Keratinocyte (primary cell): ENCODE results near the gene NES. TPM values are rescaled to one million over a fixed set of nuclear protein-coding genes. Genes with fewer than 3 reads are reported as not detected.

Experiments used
- DNase-seq: peaks from one replicate; pipeline ENCODE4 v3.0.0-alpha.2; 2011; ENCODE audit warnings: low read depth, missing footprints, low spot score
- FAIRE-seq: peaks from 2 replicates; lab custom pipeline; 2011; peaks lifted over from hg19 to GRCh38; lab: Jason Lieb, UNC
- H2AFZ ChIP-seq: 2 replicates; pipeline ENCODE4 v1.6.0; 2012; ENCODE audit warnings: low read length, control low read depth, inconsistent platforms; ENCODE audit not compliant: control insufficient read depth
- H3K27ac ChIP-seq: 2 replicates; pipeline ENCODE4 v1.5.1; 2011; ENCODE audit warnings: low read length; ENCODE audit not compliant: control insufficient read depth, insufficient read depth
- H3K27me3 ChIP-seq: 3 replicates; pipeline ENCODE4 v1.6.0; 2011; ENCODE audit warnings: low read length; ENCODE audit not compliant: control insufficient read depth, insufficient read depth; ENCODE audit errors: extremely low read depth
- H3K36me3 ChIP-seq, 2 experiments: 2 replicates in 1 of 2; 3 replicates in 1 of 2; pipeline ENCODE4 v1.5.1; 2011; ENCODE audit warnings: low read length in 2 of 2, mild to moderate bottlenecking in 1 of 2; ENCODE audit not compliant: control insufficient read depth in 2 of 2, insufficient read depth in 2 of 2; ENCODE audit errors: extremely low read depth in 1 of 2
- H3K4me1 ChIP-seq: 3 replicates; pipeline ENCODE4 v1.5.1; 2011; ENCODE audit warnings: low read length; ENCODE audit not compliant: control insufficient read depth, insufficient read depth; ENCODE audit errors: extremely low read depth
- H3K4me2 ChIP-seq: 3 replicates; pipeline ENCODE4 v1.6.0; 2011; ENCODE audit warnings: low read depth, low read length; ENCODE audit not compliant: control insufficient read depth, insufficient read depth; ENCODE audit errors: extremely low read depth
- H3K4me3 ChIP-seq, 3 experiments: fragments of 200-600 bp in 1 of 3; sonication (generic) in 1 of 3; 2 replicates in 2 of 3; 3 replicates in 1 of 3; pipeline ENCODE4 v1.5.1; 2011 to 2016; ENCODE audit warnings: low read length in 3 of 3, mild to moderate bottlenecking in 3 of 3, control low read depth in 2 of 3, inconsistent platforms in 1 of 3, low read depth in 1 of 3, mixed read lengths in 1 of 3, mixed run types in 1 of 3, moderate library complexity in 1 of 3; ENCODE audit not compliant: control insufficient read depth in 2 of 3, insufficient read depth in 2 of 3; ENCODE audit errors: extremely low read depth in 1 of 3
- H3K79me2 ChIP-seq: 2 replicates; pipeline ENCODE4 v1.6.0; 2012; ENCODE audit warnings: low read length; ENCODE audit not compliant: control insufficient read depth, insufficient read depth
- H3K9ac ChIP-seq: 3 replicates; pipeline ENCODE4 v1.6.0; 2011; ENCODE audit warnings: low read length; ENCODE audit not compliant: control insufficient read depth, insufficient read depth; ENCODE audit errors: extremely low read depth
- H3K9me1 ChIP-seq: 3 replicates; pipeline ENCODE4 v1.6.0; 2011; ENCODE audit warnings: low read length; ENCODE audit not compliant: control insufficient read depth, insufficient read depth; ENCODE audit errors: extremely low read depth
- H3K9me3 ChIP-seq: 2 replicates; pipeline ENCODE4 v1.5.1; 2012; ENCODE audit warnings: low read depth, low read length; ENCODE audit not compliant: control insufficient read depth
- H4K20me1 ChIP-seq: 3 replicates; pipeline ENCODE4 v1.6.0; 2011; ENCODE audit warnings: low read length; ENCODE audit not compliant: control insufficient read depth, insufficient read depth; ENCODE audit errors: extremely low read depth
- EZH2 ChIP-seq: IDR thresholded peaks from one replicate; pipeline ENCODE4 v1.6.1; 2012; ENCODE audit warnings: inconsistent platforms, mild to moderate bottlenecking, low read length, moderate library complexity
- dilution Hi-C: fragments of 300-500 bp; cut with MboI; formaldehyde crosslinking; loops from one replicate; pipeline ENCODE4 v1.7.0; 2020; ENCODE audit warnings: low sequenced_read_pairs; ENCODE audit not compliant: extremely low pct_ligation_motif_present
- polyA plus RNA-seq, 5 experiments: library from polyadenylated mRNA; depleted of rRNA in 3 of 5; stranded (reverse) in 3 of 5; stranded (forward) in 1 of 5; unstranded in 1 of 5; fragments of >200 nt; gene quantifications; 1 replicate in 1 of 5; 2 replicates in 3 of 5; 3 replicates in 1 of 5; pipeline versions ENCODE4 v1.2.1 to v1.2.3, GENCODE V29; 2011 to 2012; ENCODE audit warnings: missing spikeins in 2 of 5, low read depth in 1 of 5, low replicate concordance in 1 of 5
- TF ChIP-seq, protein P1 (sequence below), 3 experiments: IDR thresholded peaks in 1 of 3; conservative IDR thresholded peaks in 1 of 3; optimal IDR thresholded peaks in 1 of 3; 2 replicates in 2 of 3; 3 replicates in 1 of 3; pipeline versions ENCODE3 to v1.5.1; 2011; ENCODE audit warnings: low read length in 3 of 3, mild to moderate bottlenecking in 3 of 3, moderate library complexity in 2 of 3, control low read depth in 1 of 3, inconsistent platforms in 1 of 3; ENCODE audit not compliant: insufficient read depth in 2 of 3; ENCODE audit errors: extremely low read depth in 1 of 3

The NES gene
- polyA plus RNA-seq, 1 donor (not counting 4 experiments of a cell fraction or from before 2014, with no cell fraction given) = not detected

DNA sequence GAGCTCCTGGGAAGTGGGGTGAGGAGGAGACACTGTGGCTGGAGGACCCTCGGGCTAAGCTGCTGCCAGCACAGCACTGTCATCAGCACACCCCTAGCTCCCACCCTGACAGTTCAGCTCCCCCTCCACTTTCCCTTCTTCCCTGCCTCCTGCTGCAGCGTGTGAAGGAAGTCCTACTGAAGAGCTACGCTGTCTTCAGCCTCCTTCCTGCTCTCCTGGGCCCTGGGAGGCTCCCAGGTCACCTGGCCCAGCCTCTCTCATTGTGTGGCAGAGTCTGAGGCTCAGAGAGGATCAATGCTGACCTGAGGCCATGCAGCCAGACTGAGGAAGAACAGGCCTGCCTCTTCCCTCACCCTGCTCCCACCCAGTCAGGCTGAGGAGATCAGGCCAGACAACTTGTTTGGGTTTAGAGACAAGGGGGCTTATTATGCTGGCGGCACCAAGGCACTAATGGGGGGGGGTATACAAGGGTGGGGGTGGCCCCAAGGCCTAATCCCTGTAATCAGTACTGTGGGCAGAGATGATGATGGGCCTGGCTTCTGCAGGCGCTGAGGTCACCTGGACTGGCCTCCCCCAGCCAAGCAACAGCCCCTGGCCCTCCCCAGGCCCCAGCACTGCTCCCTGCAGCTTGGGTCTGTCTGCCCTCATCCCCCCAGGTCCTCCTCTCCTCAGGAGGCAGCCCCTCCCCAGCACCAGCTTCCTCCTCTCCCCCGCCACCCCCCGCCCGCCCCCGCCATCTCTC lies 9.1 kb downstream of the NES start:
- Histone ChIP-seq H3K9ac (no peak overlapping the region), H3K9me1 (no peaks in the 10 kb centered on the region), H3K4me3 (no peak overlapping the region), H3K9me3 (no peaks in the 10 kb centered on the region), H2AFZ (no peak overlapping the region), H3K79me2 (no peaks in the 10 kb centered on the region), H3K27me3 (peaks cover 25% of the 10 kb centered on the region), H3K4me1 (no peaks in the 10 kb centered on the region), H3K27ac (no peak overlapping the region), H3K36me3 (no peaks in the 10 kb centered on the region), H3K4me2 (no peak overlapping the region), H4K20me1 (no peaks in the 10 kb centered on the region)
- DNase-seq = no peak
- dilution Hi-C loops = no loop called here
- no peak for TF ChIP-seq EZH2
- TF ChIP-seq, protein P1, sequence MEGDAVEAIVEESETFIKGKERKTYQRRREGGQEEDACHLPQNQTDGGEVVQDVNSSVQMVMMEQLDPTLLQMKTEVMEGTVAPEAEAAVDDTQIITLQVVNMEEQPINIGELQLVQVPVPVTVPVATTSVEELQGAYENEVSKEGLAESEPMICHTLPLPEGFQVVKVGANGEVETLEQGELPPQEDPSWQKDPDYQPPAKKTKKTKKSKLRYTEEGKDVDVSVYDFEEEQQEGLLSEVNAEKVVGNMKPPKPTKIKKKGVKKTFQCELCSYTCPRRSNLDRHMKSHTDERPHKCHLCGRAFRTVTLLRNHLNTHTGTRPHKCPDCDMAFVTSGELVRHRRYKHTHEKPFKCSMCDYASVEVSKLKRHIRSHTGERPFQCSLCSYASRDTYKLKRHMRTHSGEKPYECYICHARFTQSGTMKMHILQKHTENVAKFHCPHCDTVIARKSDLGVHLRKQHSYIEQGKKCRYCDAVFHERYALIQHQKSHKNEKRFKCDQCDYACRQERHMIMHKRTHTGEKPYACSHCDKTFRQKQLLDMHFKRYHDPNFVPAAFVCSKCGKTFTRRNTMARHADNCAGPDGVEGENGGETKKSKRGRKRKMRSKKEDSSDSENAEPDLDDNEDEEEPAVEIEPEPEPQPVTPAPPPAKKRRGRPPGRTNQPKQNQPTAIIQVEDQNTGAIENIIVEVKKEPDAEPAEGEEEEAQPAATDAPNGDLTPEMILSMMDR (optimal IDR thresholded peaks at IDR 0.05 in 1 of 3, IDR thresholded peaks at IDR 0.05 in 1 of 3, conservative IDR thresholded peaks at IDR 0.05 in 1 of 3; ENCODE audit: extremely low read depth in 1 of 3, insufficient read depth in 2 of 3, low read length in 3 of 3) = no peak
- no peak for FAIRE-seq

DNA sequence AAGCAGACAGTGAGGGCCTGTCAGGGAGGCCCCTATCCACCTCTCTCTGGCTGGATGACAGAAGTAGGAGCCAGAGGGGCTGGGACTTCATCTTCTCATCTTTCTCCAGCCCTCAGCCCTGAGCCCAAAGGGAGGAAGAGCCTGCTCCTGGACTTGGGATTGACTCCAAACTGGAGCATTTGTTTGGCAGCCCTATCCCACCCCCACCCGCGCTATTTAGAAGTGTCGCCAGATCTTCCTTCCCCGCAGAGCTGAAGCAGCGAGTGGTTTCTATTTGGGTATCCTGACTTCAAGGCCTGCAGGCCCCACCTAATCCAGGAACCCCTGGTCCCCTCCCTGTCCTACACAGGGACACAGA lies 9.6 kb downstream of the NES start:
- Histone ChIP-seq H3K27me3 (peaks cover 20% of the 10 kb centered on the region), H3K27ac (no peak overlapping the region), H3K4me2 (no peak overlapping the region), H3K9me1 (no peaks in the 10 kb centered on the region), H3K79me2 (no peaks in the 10 kb centered on the region), H3K9ac (no peak overlapping the region), H2AFZ (no peak overlapping the region), H3K4me1 (no peaks in the 10 kb centered on the region), H3K9me3 (no peaks in the 10 kb centered on the region), H3K36me3 (no peaks in the 10 kb centered on the region), H3K4me3 (no peak overlapping the region), H4K20me1 (no peaks in the 10 kb centered on the region)
- no peak for TF ChIP-seq EZH2
- TF ChIP-seq, protein P1 (optimal IDR thresholded peaks at IDR 0.05 in 1 of 3, IDR thresholded peaks at IDR 0.05 in 1 of 3, conservative IDR thresholded peaks at IDR 0.05 in 1 of 3; ENCODE audit: extremely low read depth in 1 of 3, insufficient read depth in 2 of 3, low read length in 3 of 3) = no peak
- DNase-seq = no peak
- dilution Hi-C loops = no loop called here
- no peak for FAIRE-seq
